Activated CD8-positive, alpha-beta T cell treated with anti-CD3 and anti-CD28 coated beads for 36 hours (primary cell): ENCODE data around the gene DAAM2. TPM values are rescaled to one million over a fixed set of nuclear protein-coding genes. Genes with fewer than 3 reads are reported as not detected.

Experiments used
- ATAC-seq: fragments of 200-7000 bp; cut with Tn5 transposase; one replicate; pipeline ENCODE4 v1.10.0; 2021; ENCODE audit warnings: mild to moderate bottlenecking, moderate library complexity
- CTCF ChIA-PET: fragments of 350-600 bp; sonication (Branson Sonifier 250); formaldehyde crosslinking; loops from one replicate; lab custom pipeline; 2021; ENCODE audit warnings: antibody characterized with exemption; lab: Charles Lee
- POLR2A ChIA-PET: fragments of 350-600 bp; sonication (Branson Sonifier 250); formaldehyde crosslinking; loops from one replicate; lab custom pipeline; 2021; ENCODE audit warnings: antibody characterized with exemption; lab: Charles Lee
- DNase-seq: peaks from one replicate; pipeline ENCODE4 v3.0.0-alpha.2; 2020
- H3K27ac Mint-ChIP-seq: one replicate; pipeline ENCODE4 v1.8.0; 2021; ENCODE audit warnings: mild to moderate bottlenecking, mixed read lengths
- H3K27me3 Mint-ChIP-seq: one replicate; pipeline ENCODE4 v1.8.0; 2021; ENCODE audit warnings: mixed read lengths
- H3K36me3 Mint-ChIP-seq: one replicate; pipeline ENCODE4 v1.8.0; 2021; ENCODE audit warnings: low read depth, mixed read lengths
- H3K4me1 Mint-ChIP-seq: one replicate; pipeline ENCODE4 v1.8.0; 2021; ENCODE audit warnings: low read depth, mixed read lengths
- H3K4me3 Mint-ChIP-seq: one replicate; pipeline ENCODE4 v1.8.0; 2021; ENCODE audit warnings: mild to moderate bottlenecking, moderate library complexity, mixed read lengths
- H3K9me3 Mint-ChIP-seq: one replicate; pipeline ENCODE4 v1.8.0; 2021; ENCODE audit warnings: mixed read lengths
- CTCF ChIP-seq: fragments of 200-600 bp; IDR thresholded peaks from one replicate; pipeline ENCODE4 v1.8.0; 2022; ENCODE audit warnings: antibody characterized with exemption, mild to moderate bottlenecking
- intact Hi-C: fragments of 100-400 bp; cut with micrococcal nuclease; formaldehyde crosslinking; loops from one replicate; pipeline ENCODE4 v1.10.0; 2022
- total RNA-seq, 2 experiments: library from RNA; stranded (reverse); gene quantifications; one replicate each; pipeline ENCODE4 v1.2.3, GENCODE V29; 2021

The DAAM2 gene
- total RNA-seq, 2 experiments from 2014 or later: not detected

- no peak for ATAC-seq
- POLR2A ChIA-PET: no interaction called here
These were observed 66.8 kb downstream of the DAAM2 start for GRCh38 chr6:39859025-39859424.

GRCh38 chr6:39861663-39862062 lies 69.5 kb downstream of the DAAM2 start:
- Mint-ChIP-seq H3K27ac (no peak overlapping the region), H3K4me1 (no peaks in the 10 kb centered on the region), H3K27me3 (peaks cover 10% of the 10 kb centered on the region), H3K4me3 (no peak overlapping the region), H3K9me3 (no peaks in the 10 kb centered on the region), H3K36me3 (no peaks in the 10 kb centered on the region)
- intact Hi-C loops: loop anchor here (10.0 kb wide), 1 partner anchor 443 kb away; no protein-coding TSS in a partner anchor
- DNase-seq (no peak), ATAC-seq (no peak)
- POLR2A ChIA-PET: no interaction called here
- CTCF ChIA-PET: no interaction called here
- TF ChIP-seq CTCF: no peak

More at GRCh38 chr6:39859025-39859424, 66.8 kb downstream of the DAAM2 start:
- intact Hi-C loops: no loop called here
- no peak overlapping the region for H3K27ac Mint-ChIP-seq
- H3K36me3 Mint-ChIP-seq: no peaks in the 10 kb centered on the region
- no peak overlapping the region for H3K4me3 Mint-ChIP-seq
- CTCF ChIA-PET: no interaction called here
- no peak for TF ChIP-seq CTCF
- H3K9me3 Mint-ChIP-seq: no peaks in the 10 kb centered on the region
- no peak for DNase-seq
- peaks cover 14% of the 10 kb centered on the region for H3K27me3 Mint-ChIP-seq
- no peaks in the 10 kb centered on the region for H3K4me1 Mint-ChIP-seq

- no peaks in the 10 kb centered on the region for H3K9me3 Mint-ChIP-seq
- DNase-seq (peak; percentile 78), ATAC-seq (peak; percentile 47)
- peak; percentile 95 for TF ChIP-seq CTCF
- H3K4me3 Mint-ChIP-seq: no peak overlapping the region
- ChIA-PET CTCF (interaction anchor here (0.7 to 2.6 kb wide), 22 partner anchors 10 to 698 kb away, joined by 3 to 25 read pairs (median 4); no protein-coding TSS in a partner anchor), POLR2A (interaction anchor here (0.9 kb wide), 1 partner anchor 51 kb away, joined by 3 read pairs; no protein-coding TSS in a partner anchor)
- peaks cover 5% of the 10 kb centered on the region for H3K27me3 Mint-ChIP-seq
- no peak overlapping the region for H3K27ac Mint-ChIP-seq
- intact Hi-C loops: loop anchor here (10.0 kb wide), 1 partner anchor 440 kb away; no protein-coding TSS in a partner anchor
- H3K36me3 Mint-ChIP-seq: no peaks in the 10 kb centered on the region
- no peaks in the 10 kb centered on the region for H3K4me1 Mint-ChIP-seq
These were observed 73.1 kb downstream of the DAAM2 start for GRCh38 chr6:39865011-39865888.

GRCh38 chr6:39867592-39867991 lies 75.4 kb downstream of the DAAM2 start:
- ChIA-PET CTCF (interaction anchor here (2.1 kb wide), 1 partner anchor 442 kb away, joined by 7 read pairs; no protein-coding TSS in a partner anchor), POLR2A (no interaction called here)
- H3K4me3 Mint-ChIP-seq: no peak overlapping the region
- no peaks in the 10 kb centered on the region for H3K9me3 Mint-ChIP-seq
- no peak overlapping the region for H3K27ac Mint-ChIP-seq
- intact Hi-C loops: loop anchor here (10.0 kb wide), 1 partner anchor 437 kb away; no protein-coding TSS in a partner anchor
- DNase-seq: no peak
- TF ChIP-seq CTCF: no peak
- H3K36me3 Mint-ChIP-seq: no peaks in the 10 kb centered on the region
- H3K4me1 Mint-ChIP-seq: no peaks in the 10 kb centered on the region
- peaks cover 1% of the 10 kb centered on the region for H3K27me3 Mint-ChIP-seq
- ATAC-seq: no peak

- Mint-ChIP-seq H3K9me3 (no peaks in the 10 kb centered on the region), H3K4me3 (no peak overlapping the region), H3K4me1 (no peaks in the 10 kb centered on the region), H3K27me3 (peaks cover 3% of the 10 kb centered on the region), H3K27ac (no peak overlapping the region), H3K36me3 (no peaks in the 10 kb centered on the region)
- intact Hi-C loops: no loop called here
- TF ChIP-seq CTCF: no peak
- POLR2A ChIA-PET: no interaction called here
- CTCF ChIA-PET: interaction anchor here (1.0 kb wide), 1 partner anchor 14 kb away, joined by 3 read pairs; no protein-coding TSS in a partner anchor
- DNase-seq: peak; percentile 6
- ATAC-seq: no peak
These were observed 78.8 kb downstream of the DAAM2 start for GRCh38 chr6:39870950-39871349.
